HG02763 (cell line): ENCODE measurements around the gene PRKCE.

Experiments used
- ATAC-seq: cut with Tn5 transposase; IDR thresholded peaks from one replicate; pipeline ENCODE4 v1.9.1; 2021; ENCODE audit warnings: mild to moderate bottlenecking, moderate library complexity; ENCODE audit not compliant: unreplicated experiment

PRKCE gene

GRCh38 chr2:45921921-45922320 is 270.4 kb downstream of the PRKCE start:
- ATAC-seq: no peak

- no peak for ATAC-seq
Measured at GRCh38 chr2:45922577-45922988, 271.1 kb downstream of the PRKCE start.

GRCh38 chr2:45923701-45924100 is 272.2 kb downstream of the PRKCE start:
- ATAC-seq: no peak

- ATAC-seq: no peak
Measured at GRCh38 chr2:45925026-45925425, 273.6 kb downstream of the PRKCE start.

GRCh38 chr2:45925636-45926366 is 274.3 kb downstream of the PRKCE start:
- ATAC-seq: no peak

- ATAC-seq: no peak
Measured at GRCh38 chr2:45928946-45929345, 277.5 kb downstream of the PRKCE start.

- no peak for ATAC-seq
Measured at GRCh38 chr2:45929674-45930395, 278.4 kb downstream of the PRKCE start.

- ATAC-seq: no peak
Measured at GRCh38 chr2:45930396-45930792, 278.9 kb downstream of the PRKCE start.

- ATAC-seq: no peak
Measured at GRCh38 chr2:45932278-45932975, 281.0 kb downstream of the PRKCE start.

GRCh38 chr2:45935791-45936622 is 284.5 kb downstream of the PRKCE start:
- no peak for ATAC-seq

GRCh38 chr2:45936623-45936979 is 285.1 kb downstream of the PRKCE start:
- no peak for ATAC-seq

- no peak for ATAC-seq
Measured at GRCh38 chr2:45937990-45938389, 286.5 kb downstream of the PRKCE start.

- no peak for ATAC-seq
Measured at GRCh38 chr2:45938649-45939511, 287.4 kb downstream of the PRKCE start.

- no peak for ATAC-seq
Measured at GRCh38 chr2:45941531-45942236, 290.2 kb downstream of the PRKCE start.

- no peak for ATAC-seq
Measured at GRCh38 chr2:45942237-45942738, 290.8 kb downstream of the PRKCE start.

- ATAC-seq: no peak
Measured at GRCh38 chr2:45943219-45944044, 292.0 kb downstream of the PRKCE start.

GRCh38 chr2:45944074-45944473 is 292.6 kb downstream of the PRKCE start:
- ATAC-seq: no peak

- ATAC-seq: no peak
Measured at GRCh38 chr2:45945302-45945717, 293.8 kb downstream of the PRKCE start.
